ENCODE results near the gene SLC25A41. TPM values are rescaled to one million over a fixed set of nuclear protein-coding genes. Genes with fewer than 3 reads are reported as not detected.

Gene SLC25A41
- total RNA-seq, 1 donor: not detected

- no peak overlapping the region for H3K4me3 ChIP-seq (ENCODE audit: low read length)
- H3K9me3 ChIP-seq (ENCODE audit: low read depth, low read length): no peaks in the 10 kb centered on the region
- no peaks in the 10 kb centered on the region for H3K27me3 ChIP-seq (ENCODE audit: insufficient read depth, low read length)
- no peaks in the 10 kb centered on the region for H3K4me1 ChIP-seq (ENCODE audit: insufficient read depth, low read length)
These were observed 49.2 kb downstream of the SLC25A41 start for GRCh38 chr19:6384381-6384780.

DNA sequence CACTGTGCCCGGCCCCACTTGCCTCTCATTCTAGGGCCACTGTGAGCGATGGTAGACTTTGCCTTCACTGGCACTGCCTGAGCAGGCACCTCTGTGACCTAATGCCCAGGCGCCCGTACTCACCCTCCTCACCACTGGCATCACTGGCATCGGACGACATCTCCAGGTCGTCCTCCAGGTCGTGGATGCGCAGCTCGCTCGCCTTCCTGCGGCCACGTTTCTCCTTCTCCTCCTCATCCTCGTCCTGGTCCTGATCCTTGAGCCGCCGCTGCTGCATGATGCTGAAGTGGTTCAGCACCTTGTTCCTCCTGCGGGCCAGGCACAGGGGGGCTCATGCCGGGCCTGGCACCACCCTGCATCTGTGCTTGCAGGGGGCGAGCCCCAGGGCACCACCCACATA is 50.4 kb downstream of the SLC25A41 start:
- H3K9me3 ChIP-seq (ENCODE audit: low read depth, low read length): no peaks in the 10 kb centered on the region

DNA sequence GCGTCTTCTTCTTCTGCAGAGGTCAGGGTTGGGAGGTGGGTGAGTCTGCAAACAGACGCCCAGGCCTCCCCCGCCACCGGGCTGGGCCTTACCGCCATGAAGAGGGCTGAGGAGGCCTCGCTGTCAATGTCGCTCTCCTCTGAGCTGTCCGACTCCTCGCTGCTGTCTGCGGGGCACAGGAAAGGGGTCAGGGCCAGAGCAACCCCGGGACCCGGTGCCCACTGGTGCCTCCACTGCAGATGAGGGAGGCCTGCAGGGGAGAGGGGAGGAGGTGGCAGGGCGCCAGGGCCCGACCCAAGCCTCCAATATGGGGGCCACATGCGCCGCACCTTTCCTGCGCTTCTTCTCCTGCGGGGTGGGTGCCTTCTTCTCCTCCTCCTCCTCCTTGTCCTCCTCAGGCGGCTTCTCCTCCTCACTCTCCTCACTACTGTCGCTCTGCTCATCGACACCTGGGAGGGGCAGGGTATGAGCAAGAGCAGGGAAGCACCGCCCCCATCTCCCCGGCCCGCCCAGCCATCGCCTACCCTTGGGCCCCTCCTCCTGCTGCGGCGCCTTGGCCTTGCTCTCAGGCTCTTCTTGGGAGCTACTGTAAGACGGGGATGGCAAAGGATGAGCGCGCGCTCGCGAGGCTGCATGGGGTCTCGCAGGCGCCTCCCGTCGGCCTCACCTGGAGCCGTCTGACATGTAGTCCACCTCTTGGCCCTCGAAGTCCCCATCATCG is 52.4 kb downstream of the SLC25A41 start:
- Histone ChIP-seq H3K9me3 (ENCODE audit: low read depth, low read length) (no peaks in the 10 kb centered on the region), H3K27me3 (ENCODE audit: insufficient read depth, low read length) (no peaks in the 10 kb centered on the region), H3K4me3 (ENCODE audit: low read length) (no peak overlapping the region), H3K4me1 (ENCODE audit: insufficient read depth, low read length) (no peaks in the 10 kb centered on the region)

More for the DNA sequence above, 50.4 kb downstream of the SLC25A41 start:
- H3K27me3 ChIP-seq (ENCODE audit: insufficient read depth, low read length): no peaks in the 10 kb centered on the region
- H3K4me3 ChIP-seq (ENCODE audit: low read length): no peak overlapping the region
- H3K4me1 ChIP-seq (ENCODE audit: insufficient read depth, low read length): no peaks in the 10 kb centered on the region

DNA sequence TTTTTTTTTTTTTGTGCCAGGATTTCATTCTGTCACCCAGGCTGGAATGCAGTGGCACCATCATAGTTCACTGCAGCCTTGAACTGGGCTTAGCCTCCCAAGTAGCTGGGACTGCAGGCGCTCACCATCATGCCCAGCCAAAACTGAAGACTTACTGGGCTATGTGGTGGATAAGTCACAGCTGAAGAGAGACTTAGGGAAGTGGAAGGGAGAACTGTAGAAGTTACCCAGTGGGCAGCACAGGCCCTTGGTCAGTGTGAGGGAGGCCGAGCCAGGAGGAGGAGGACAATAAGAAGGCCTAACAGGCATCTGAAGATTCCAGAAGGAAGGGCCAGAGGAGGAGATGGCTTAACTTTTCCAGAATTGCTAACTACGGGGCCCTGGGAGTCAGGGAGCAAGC is 53.8 kb downstream of the SLC25A41 start:
- H3K4me3 ChIP-seq (ENCODE audit: low read length): no peak overlapping the region
- H3K9me3 ChIP-seq (ENCODE audit: low read depth, low read length): no peaks in the 10 kb centered on the region
- no peaks in the 10 kb centered on the region for H3K27me3 ChIP-seq (ENCODE audit: insufficient read depth, low read length)

GRCh38 chr19:6378486-6378885 is 55.1 kb downstream of the SLC25A41 start:
- Histone ChIP-seq H3K4me3 (ENCODE audit: low read length) (no peak overlapping the region), H3K9me3 (ENCODE audit: low read depth, low read length) (no peaks in the 10 kb centered on the region), H3K4me1 (ENCODE audit: insufficient read depth, low read length) (peaks cover 7% of the 10 kb centered on the region), H3K27me3 (ENCODE audit: insufficient read depth, low read length) (no peaks in the 10 kb centered on the region)

More for the DNA sequence above, 53.8 kb downstream of the SLC25A41 start:
- H3K4me1 ChIP-seq (ENCODE audit: insufficient read depth, low read length): no peaks in the 10 kb centered on the region

DNA sequence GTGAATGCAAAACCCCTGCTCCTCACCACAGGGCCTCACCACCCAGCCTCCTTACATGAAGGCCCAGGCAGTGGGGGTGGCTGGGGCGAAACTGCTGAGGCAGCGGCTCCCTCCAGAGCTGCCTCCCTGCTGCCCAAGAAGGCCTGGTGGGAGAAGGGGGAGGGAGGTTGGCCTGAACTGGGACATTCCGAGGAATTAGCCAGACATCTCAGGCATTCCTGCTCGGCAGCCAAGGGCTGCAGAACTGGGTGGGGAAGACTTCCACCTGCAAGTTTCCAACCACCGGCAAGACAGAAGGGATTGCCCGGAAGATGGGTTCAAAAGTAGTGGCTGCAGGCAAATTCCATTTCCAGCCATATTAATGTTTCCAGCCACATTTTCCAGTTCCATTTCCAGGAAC is 55.5 kb downstream of the SLC25A41 start:
- H3K4me1 ChIP-seq (ENCODE audit: insufficient read depth, low read length): peaks cover 7% of the 10 kb centered on the region
- no peaks in the 10 kb centered on the region for H3K9me3 ChIP-seq (ENCODE audit: low read depth, low read length)
- H3K27me3 ChIP-seq (ENCODE audit: insufficient read depth, low read length): no peaks in the 10 kb centered on the region

DNA sequence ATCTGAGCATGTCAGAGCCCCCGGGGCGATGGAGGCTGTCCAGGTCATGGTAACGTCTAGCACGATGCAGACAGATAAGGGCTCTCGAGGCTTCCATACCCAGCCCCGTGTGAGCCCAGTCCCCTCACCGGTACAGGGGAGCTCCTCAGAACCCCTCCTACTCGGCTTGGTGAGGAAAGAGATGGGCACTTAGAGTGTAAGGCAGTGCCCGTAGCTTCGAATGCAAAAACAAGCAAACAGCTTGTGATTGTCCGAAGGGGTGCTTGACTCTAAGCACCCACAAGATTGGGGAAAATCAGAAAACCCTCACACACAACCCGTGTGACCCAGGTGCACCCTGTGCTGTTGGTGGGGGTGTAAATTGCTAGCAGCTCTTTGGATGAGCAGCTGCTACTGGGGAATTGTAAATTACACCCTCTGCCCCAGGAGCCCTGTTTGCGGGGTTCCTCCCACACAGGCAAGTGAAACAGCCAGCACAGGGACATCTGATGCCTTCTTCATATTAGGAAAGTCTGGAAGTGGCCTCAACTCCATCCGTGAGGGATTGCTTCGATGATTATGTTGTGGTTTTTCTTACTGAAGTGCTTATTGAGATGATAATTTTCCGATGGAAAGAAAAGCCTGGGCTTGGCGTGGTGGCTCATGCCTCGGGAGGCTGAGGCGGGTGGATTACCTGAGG is 56.9 kb downstream of the SLC25A41 start:
- no peak overlapping the region for H3K4me3 ChIP-seq (ENCODE audit: low read length)
- peaks cover 13% of the 10 kb centered on the region for H3K4me1 ChIP-seq (ENCODE audit: insufficient read depth, low read length)
- H3K27me3 ChIP-seq (ENCODE audit: insufficient read depth, low read length): no peaks in the 10 kb centered on the region
- no peaks in the 10 kb centered on the region for H3K9me3 ChIP-seq (ENCODE audit: low read depth, low read length)

More for the DNA sequence above, 55.5 kb downstream of the SLC25A41 start:
- H3K4me3 ChIP-seq (ENCODE audit: low read length): no peak overlapping the region

Other genes starting within 250 kb of the SLC25A41 start
- 4.4 TPM for gene MLLT1, start 153.8 kb downstream of the SLC25A41 start, total RNA-seq
- gene ACER1, start 100.2 kb downstream of the SLC25A41 start, total RNA-seq: 0.42 TPM
- gene CLPP, start 72.2 kb downstream of the SLC25A41 start, total RNA-seq: 31.3 TPM
- 45.4 TPM for gene ALKBH7, start 61.0 kb downstream of the SLC25A41 start, total RNA-seq
- 1.0 TPM for gene PSPN, start 57.8 kb downstream of the SLC25A41 start, total RNA-seq
- gene GTF2F1, start 40.6 kb downstream of the SLC25A41 start, total RNA-seq: 35.5 TPM
- 65.9 TPM for gene KHSRP, start 9.0 kb downstream of the SLC25A41 start, total RNA-seq
- gene SLC25A23, start 26.0 kb upstream of the SLC25A41 start, total RNA-seq: 5.9 TPM
- gene CRB3, start 30.5 kb upstream of the SLC25A41 start, total RNA-seq: 4.0 TPM
- gene DENND1C, start 48.0 kb upstream of the SLC25A41 start, total RNA-seq: 23.9 TPM
- 0.10 TPM for gene TUBB4A, start 68.5 kb upstream of the SLC25A41 start, total RNA-seq
- 10.5 TPM for gene TNFSF9, start 97.3 kb upstream of the SLC25A41 start, total RNA-seq
- gene CD70, start 157.4 kb upstream of the SLC25A41 start, total RNA-seq: 1.4 TPM
- 13.0 TPM for gene TNFSF14, start 236.4 kb upstream of the SLC25A41 start, total RNA-seq